HG02571 (cell line): ENCODE results near the gene ALG1L2.
"Not testable (repeated sequence)": the region's sequence is repeated elsewhere in the genome, so short reads cannot be mapped to it uniquely, and the experiment has no call there.

ENCODE experiments used
- ATAC-seq: cut with Tn5 transposase; IDR thresholded peaks from one replicate; pipeline ENCODE4 v1.9.1; 2021; ENCODE audit warnings: mild to moderate bottlenecking, moderate library complexity; ENCODE audit not compliant: unreplicated experiment

The ALG1L2 gene

DNA sequence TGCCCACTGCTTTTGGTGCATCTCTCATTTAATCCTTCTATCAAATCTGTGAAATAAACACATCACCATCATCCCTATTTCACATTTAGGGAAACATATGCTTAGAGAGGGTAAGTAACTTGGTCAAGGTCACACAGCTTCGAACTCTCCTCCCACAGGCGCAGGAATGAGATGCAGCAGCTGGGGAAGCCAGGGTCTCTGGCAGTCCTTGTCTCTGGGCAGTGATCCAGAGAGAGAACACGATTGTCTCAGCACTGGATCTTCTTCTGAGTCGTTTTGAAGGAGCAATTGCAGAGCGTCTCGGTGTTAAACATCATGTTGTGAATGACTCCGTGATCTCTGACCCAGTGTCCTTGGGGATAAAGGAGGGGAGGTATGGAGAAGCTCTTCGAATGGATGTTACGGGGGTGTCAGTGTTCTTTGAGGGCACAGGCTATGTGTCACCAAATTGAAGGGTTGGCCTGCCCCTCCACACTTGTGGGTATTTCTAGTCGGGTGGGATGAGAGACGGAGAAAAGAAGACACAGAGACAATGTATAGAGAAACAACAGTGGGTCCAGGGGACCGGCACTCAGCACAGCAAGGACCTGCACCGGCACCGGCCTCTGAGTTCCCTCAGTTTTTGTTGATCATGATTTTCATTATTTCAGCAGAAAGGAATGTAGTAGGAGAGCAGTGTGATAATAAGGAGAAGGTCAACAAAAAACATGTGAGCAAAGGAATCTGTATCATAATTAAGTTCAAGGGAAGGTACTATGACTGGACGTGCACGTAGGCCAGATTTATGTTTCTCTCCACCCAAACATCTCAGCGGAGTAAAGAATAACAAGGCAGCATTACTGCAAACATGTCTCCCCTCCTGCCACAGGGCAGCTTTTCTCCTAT is 41.5 kb downstream of the ALG1L2 start:
- ATAC-seq, result not testable (repeated sequence)

DNA sequence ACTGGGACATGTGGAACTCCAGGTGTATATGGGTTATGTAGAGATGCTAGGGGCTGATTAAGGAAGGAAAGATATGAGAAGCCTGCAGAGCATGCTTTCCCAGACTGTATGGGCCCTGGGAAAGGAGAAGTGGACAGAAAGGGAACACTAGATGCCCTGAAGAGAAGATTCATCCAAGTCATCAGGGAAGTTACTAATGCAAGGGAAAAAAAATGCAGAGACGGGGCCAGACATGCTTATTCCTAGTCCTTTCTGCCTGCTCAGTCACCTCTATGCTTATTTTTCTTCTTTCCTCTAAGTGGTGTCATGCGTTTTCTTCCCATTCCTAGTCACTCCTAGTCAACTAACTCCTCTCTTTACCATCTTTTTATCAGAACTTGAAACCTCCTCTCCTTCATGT is 43.8 kb downstream of the ALG1L2 start:
- ATAC-seq, result not testable (repeated sequence)

DNA sequence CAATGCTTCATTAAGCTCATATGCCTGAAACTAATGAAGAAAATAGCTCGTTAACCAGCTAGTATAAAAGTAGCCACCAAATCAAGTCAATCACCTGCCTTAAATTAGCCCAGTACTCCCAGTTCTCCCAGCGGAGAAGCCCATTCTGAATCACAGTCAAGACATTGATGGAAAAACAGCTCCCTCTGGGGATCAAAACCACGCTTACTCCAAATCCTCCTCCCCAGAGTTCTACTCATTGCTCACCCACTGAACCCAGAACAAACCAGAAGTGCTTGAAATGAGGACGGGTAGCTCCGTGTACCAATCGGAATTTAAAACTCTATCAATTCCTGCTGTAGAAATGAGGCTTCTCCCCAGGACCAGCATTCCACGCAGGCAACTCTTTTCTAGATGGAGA is 54.7 kb downstream of the ALG1L2 start:
- not testable (repeated sequence) for ATAC-seq

DNA sequence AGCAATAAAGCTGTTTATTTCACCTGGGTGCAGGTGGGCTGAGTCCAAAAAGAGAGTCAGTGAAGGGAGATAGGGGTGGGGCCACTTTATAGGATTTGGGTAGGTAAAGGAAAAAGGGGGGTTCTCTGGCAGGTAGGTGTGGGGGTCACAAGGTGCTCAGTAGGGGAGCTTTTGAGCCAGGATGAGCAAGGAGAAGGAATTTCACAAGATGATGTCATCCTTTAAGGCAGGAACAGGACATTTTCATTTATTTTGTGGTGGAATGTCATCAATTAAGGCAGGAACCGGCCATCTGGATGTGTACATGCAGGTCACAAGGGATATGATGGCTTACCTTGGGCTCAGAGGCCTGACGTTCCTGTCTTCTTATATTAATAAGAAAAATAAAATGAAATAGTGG is 56.1 kb downstream of the ALG1L2 start:
- ATAC-seq, result not testable (repeated sequence)

DNA sequence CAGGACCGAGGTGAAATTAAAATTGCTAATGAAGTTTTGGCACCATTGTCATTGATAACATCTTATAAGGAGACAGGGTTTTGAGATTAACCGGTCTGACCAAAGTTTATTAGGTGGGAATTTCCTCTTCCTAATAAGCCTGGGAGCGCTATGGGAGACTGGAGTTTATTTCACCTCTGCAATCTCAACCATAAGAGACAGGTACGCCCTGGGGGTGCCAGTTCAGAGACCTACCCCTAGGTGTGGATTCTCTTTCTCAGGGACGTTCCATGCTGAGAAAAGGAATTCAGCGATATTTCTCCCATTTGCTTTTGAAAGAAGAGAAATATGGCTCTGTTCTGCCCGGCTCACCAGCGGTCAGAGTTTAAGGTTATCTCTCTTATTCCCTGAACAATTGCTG is 57.4 kb downstream of the ALG1L2 start:
- ATAC-seq, result not testable (repeated sequence)

DNA sequence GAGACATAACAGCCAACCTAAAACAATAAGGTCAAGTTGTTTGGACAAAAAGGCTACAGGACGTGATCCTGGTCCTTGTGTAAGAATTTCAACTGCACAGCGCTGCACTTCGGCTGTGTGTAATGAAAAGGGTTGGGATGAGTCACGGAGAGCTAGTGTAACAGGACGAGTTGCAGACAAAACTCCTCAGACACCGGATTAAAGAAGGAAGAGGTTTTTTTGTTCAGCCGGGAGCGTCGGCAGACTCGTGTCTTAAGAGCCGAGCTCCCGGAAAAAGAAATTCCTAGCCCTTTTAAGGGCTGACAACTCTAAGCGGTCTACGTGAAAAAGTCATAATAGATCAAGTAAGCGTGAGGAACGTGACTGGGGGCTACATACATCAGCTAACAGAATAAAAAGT is 59.1 kb downstream of the ALG1L2 start:
- not testable (repeated sequence) for ATAC-seq

DNA sequence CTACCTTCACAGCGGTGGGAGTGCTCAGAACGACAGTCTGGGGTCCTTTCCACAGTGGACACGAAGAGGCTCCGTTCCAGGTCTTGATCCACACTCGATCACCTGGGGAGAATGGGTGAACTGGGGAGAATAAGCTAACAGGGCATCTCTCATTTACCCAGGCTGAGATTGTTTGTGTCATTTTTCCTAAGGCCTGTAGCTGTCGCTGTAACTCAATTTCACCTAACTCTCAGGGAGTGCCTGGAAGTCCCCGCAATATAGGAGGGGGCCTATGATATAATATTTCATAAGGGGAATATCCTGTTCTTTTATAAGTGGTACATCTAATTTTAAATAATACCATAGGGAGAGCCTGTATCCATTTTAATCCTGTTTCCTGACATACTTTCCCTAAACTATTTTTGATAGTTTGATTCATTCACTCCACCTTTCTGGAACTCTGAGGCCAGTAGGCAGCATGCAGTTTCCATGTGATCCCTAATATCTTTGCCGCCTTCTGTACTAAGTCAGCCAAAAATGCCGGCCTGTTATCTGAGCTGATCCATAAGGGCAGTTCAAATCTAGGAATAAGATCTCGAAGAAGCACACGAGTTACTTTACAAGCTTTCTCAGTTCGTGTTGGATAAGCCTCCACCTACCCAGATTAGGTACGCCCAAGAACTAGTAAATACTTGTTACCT is 62.2 kb downstream of the ALG1L2 start:
- not testable (repeated sequence) for ATAC-seq

DNA sequence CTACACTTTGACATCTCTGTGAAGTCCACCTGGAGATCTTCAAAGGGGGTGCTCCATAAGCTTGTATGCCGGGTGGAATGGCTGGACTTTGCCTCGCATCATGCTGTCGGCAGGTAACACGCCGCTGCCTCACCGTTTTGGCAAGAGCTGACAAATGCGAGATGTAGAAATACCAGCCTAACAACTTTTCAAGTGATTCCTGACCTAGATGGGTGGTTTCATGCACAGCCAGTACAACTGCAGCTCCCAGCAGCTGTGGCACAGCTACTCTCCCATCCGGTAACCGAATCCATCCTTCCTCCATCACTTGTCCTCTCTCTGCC is 62.7 kb downstream of the ALG1L2 start:
- ATAC-seq, result not testable (repeated sequence)

DNA sequence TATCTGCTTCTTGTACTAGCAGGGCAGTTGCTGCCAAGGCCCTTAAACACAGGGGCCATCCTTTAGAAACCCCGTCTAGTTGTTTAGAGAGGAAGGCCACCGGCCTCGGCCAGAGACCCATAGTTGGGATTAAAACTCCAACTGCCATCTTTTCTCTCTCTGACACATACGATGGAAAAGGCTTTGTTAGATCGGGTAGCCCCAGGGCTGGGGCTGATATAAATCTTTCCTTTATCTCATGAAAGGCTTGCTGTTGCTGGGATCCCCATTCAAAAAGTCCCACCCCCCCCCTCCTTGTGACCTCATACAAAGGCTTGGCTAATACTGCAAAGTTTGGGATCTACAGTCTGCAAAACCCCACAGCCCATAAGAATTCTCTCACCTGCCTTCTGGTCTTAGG is 63.8 kb downstream of the ALG1L2 start:
- not testable (repeated sequence) for ATAC-seq

DNA sequence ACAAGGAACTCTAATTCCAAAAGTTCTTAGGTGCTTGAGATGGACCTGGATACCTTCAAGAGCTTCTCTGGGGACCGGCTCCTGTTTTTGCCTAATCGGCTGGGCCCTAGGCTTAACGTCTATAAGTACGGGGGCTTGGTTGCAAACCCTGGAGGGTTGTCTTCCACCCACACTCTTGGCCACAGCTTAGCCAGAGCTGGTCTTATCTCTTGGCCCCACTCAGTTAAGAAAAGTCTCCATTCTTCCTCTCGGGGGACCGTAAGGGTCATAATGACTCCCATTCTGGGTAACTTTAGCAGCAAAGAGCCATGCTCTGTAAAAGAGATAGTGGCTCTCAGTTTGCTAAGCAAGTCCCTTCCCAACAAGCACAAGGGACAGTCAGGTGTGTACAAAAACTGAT is 64.8 kb downstream of the ALG1L2 start:
- not testable (repeated sequence) for ATAC-seq
